ENCODE results near the gene RAVER1. TPM values are rescaled to one million over a fixed set of nuclear protein-coding genes. Genes with fewer than 3 reads are reported as not detected.
A peak's percentile ranks its signal among the peaks of the same experiment; 100 is the strongest.

The RAVER1 gene
- total RNA-seq, 1 experiment from 2014 or later, result 55.6 TPM

DNA sequence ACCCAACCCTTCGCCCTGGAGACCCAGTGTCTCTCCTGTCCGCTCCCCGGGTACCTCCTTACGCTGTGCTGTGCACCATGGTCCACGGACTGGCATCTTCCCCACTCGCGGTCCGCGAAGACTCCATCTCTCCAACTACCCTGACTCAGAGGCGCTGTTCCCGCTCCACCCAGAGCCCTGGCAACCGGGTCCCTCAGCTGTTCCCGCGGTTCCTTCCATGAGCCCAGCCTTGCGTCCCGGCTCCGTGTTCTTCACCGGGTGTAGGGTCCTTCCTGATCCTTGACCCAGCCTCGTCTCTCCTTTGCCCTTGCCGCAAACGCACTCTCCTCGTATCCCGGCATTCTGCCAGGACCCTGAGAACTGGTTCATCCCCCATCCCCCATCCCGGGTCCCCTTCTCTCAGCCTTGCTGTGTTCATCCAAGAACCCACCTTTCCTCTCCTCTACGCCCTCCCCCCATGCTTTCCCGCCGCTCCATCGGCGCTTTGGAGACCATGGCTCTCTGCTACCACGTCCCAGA is 42.9 kb downstream of the RAVER1 start:
- TF ChIP-seq, protein P1, sequence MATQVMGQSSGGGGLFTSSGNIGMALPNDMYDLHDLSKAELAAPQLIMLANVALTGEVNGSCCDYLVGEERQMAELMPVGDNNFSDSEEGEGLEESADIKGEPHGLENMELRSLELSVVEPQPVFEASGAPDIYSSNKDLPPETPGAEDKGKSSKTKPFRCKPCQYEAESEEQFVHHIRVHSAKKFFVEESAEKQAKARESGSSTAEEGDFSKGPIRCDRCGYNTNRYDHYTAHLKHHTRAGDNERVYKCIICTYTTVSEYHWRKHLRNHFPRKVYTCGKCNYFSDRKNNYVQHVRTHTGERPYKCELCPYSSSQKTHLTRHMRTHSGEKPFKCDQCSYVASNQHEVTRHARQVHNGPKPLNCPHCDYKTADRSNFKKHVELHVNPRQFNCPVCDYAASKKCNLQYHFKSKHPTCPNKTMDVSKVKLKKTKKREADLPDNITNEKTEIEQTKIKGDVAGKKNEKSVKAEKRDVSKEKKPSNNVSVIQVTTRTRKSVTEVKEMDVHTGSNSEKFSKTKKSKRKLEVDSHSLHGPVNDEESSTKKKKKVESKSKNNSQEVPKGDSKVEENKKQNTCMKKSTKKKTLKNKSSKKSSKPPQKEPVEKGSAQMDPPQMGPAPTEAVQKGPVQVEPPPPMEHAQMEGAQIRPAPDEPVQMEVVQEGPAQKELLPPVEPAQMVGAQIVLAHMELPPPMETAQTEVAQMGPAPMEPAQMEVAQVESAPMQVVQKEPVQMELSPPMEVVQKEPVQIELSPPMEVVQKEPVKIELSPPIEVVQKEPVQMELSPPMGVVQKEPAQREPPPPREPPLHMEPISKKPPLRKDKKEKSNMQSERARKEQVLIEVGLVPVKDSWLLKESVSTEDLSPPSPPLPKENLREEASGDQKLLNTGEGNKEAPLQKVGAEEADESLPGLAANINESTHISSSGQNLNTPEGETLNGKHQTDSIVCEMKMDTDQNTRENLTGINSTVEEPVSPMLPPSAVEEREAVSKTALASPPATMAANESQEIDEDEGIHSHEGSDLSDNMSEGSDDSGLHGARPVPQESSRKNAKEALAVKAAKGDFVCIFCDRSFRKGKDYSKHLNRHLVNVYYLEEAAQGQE (IDR thresholded peaks at IDR 0.05; ENCODE audit: insufficient read depth in 1 of 2, low read depth in 2 of 2, low read length in 1 of 2), result no peak
- TF ChIP-seq, protein P2, sequence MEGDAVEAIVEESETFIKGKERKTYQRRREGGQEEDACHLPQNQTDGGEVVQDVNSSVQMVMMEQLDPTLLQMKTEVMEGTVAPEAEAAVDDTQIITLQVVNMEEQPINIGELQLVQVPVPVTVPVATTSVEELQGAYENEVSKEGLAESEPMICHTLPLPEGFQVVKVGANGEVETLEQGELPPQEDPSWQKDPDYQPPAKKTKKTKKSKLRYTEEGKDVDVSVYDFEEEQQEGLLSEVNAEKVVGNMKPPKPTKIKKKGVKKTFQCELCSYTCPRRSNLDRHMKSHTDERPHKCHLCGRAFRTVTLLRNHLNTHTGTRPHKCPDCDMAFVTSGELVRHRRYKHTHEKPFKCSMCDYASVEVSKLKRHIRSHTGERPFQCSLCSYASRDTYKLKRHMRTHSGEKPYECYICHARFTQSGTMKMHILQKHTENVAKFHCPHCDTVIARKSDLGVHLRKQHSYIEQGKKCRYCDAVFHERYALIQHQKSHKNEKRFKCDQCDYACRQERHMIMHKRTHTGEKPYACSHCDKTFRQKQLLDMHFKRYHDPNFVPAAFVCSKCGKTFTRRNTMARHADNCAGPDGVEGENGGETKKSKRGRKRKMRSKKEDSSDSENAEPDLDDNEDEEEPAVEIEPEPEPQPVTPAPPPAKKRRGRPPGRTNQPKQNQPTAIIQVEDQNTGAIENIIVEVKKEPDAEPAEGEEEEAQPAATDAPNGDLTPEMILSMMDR (IDR thresholded peaks at IDR 0.05), result no peak
- TF ChIP-seq TCF7L2 (IDR thresholded peaks at IDR 0.05; ENCODE audit: low read depth, low read length) (no peak), SIN3A (IDR thresholded peaks at IDR 0.05; ENCODE audit: borderline replicate concordance, insufficient read depth, low read depth, low read length) (no peak), POLR2AphosphoS5 (IDR thresholded peaks at IDR 0.05; ENCODE audit: low read depth, low read length) (no peak)
- H3K27ac ChIP-seq (ENCODE audit: low read length), result peak overlapping the region; percentile 79
- no peaks in the 10 kb centered on the region for H3K9me3 ChIP-seq (ENCODE audit: control insufficient read depth, insufficient read depth, low read depth, low read length)
- in situ Hi-C loops (cut with HindIII; ENCODE audit: low pct_unique_long_range_greater_than_20kb, low sequenced_read_pairs) (no loop called here), intact Hi-C loops (cut with micrococcal nuclease; ENCODE audit: unreplicated experiment) (no loop called here)
- BruUV-seq (replicated peaks), result TSS peak; percentile 76
- peak overlapping the region; percentile 53 to 79 for H3K4me3 ChIP-seq (ENCODE audit: low read depth in 2 of 2, low read length in 2 of 2)
- H3K4me1 ChIP-seq (ENCODE audit: control insufficient read depth, insufficient read depth, low read length), result peaks cover 14% of the 10 kb centered on the region; the same call in 1 of the 2 replicates
- DNase-seq (ENCODE audit: low read depth, low spot score) (no peak), ATAC-seq (no peak)
- ChIA-PET POLR2A (interaction anchor here (0.6 to 2.6 kb wide), 3 partner anchors 19 to 99 kb away, joined by 3 to 11 read pairs (median 6); partner anchors contain the start of gene ICAM1), CTCF (interaction anchor here (0.9 kb wide), 1 partner anchor 31 kb away, joined by 6 read pairs; no protein-coding TSS in a partner anchor)
- H3K36me3 ChIP-seq (ENCODE audit: control insufficient read depth, insufficient read depth, low read length), result no peaks in the 10 kb centered on the region
- H3K27me3 ChIP-seq (ENCODE audit: control insufficient read depth, insufficient read depth, low read length), result no peaks in the 10 kb centered on the region

DNA sequence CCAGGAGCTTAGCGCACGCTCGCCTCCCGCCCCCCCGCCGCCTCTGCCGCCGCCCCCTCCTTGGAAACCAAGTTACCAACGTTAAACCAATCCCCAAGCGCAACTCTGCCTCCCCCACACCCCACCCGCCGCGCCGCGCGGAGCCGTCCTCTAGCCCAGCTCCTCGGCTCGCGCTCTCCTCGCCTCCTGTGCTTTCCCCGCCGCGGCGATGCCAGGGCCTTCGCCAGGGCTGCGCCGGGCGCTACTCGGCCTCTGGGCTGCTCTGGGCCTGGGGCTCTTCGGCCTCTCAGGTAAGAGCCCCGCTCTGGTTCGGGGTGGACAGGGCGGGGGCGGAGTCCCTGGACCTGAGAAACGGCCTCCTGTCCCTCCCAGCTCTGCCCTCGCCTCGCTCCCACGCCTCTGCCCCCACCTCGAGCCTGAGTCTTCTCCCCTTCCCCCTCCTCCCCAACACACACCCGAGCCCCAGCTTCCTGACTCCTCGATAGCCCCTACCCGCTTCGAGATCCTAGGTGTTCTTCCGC is 43.4 kb downstream of the RAVER1 start, which contains the start of gene ICAM5:
ICAM5 (plus strand) TSS at position 117 of the 521 bp plus-strand sequence; CDS start at position 209, 92 bp downstream.
- ChIA-PET POLR2A (interaction anchor here (0.5 to 2.6 kb wide), 4 partner anchors 19 to 108 kb away, joined by 3 to 12 read pairs (median 8); partner anchors contain the start of gene ICAM1), CTCF (interaction anchor here (0.7 to 0.9 kb wide), 3 partner anchors 20 to 98 kb away, joined by 4 to 6 read pairs (median 5); no protein-coding TSS in a partner anchor)
- peaks cover 14% of the 10 kb centered on the region; the same call in 1 of the 2 replicates for H3K4me1 ChIP-seq (ENCODE audit: control insufficient read depth, insufficient read depth, low read length)
- H3K9me3 ChIP-seq (ENCODE audit: control insufficient read depth, insufficient read depth, low read depth, low read length), result no peaks in the 10 kb centered on the region
- no peaks in the 10 kb centered on the region for H3K27me3 ChIP-seq (ENCODE audit: control insufficient read depth, insufficient read depth, low read length)
- H3K27ac ChIP-seq (ENCODE audit: low read length), result peak within 1 kb of the TSS; percentile 79
- TF ChIP-seq, protein P2 (IDR thresholded peaks at IDR 0.05), result no peak
- no peak for TF ChIP-seq SIN3A (IDR thresholded peaks at IDR 0.05; ENCODE audit: borderline replicate concordance, insufficient read depth, low read depth, low read length)
- TF ChIP-seq TCF7L2 (IDR thresholded peaks at IDR 0.05; ENCODE audit: low read depth, low read length), result no peak
- DNase-seq (ENCODE audit: low read depth, low spot score), result no peak
- peak within 1 kb of the TSS; percentile 53 to 79 for H3K4me3 ChIP-seq (ENCODE audit: low read depth in 2 of 2, low read length in 2 of 2)
- ATAC-seq, result peak; percentile 28
- no peaks in the 10 kb centered on the region for H3K36me3 ChIP-seq (ENCODE audit: control insufficient read depth, insufficient read depth, low read length)
- no TSS peak for BruUV-seq (replicated peaks)
- in situ Hi-C loops (cut with HindIII; ENCODE audit: low pct_unique_long_range_greater_than_20kb, low sequenced_read_pairs), result no loop called here
- intact Hi-C loops (cut with micrococcal nuclease; ENCODE audit: unreplicated experiment), result no loop called here

Data from Panc1 (cell line).